Glomerular visceral epithelial cell (primary cell): ENCODE results near the gene CDK5.
A peak's percentile ranks its signal among the peaks of the same experiment; 100 is the strongest.

Experiments
- DNase-seq: peaks from one replicate; pipeline ENCODE4 v3.0.0-alpha.2; 2016; ENCODE audit errors: extremely low spot score

CDK5 gene

GRCh38 chr7:151073990-151074389, 16.3 kb upstream of the CDK5 start:
- no peak for DNase-seq

- DNase-seq, result no peak
Measured at GRCh38 chr7:151071032-151071866, 13.6 kb upstream of the CDK5 start.

- DNase-seq, result no peak
Measured at GRCh38 chr7:151070574-151070960, 12.9 kb upstream of the CDK5 start.

GRCh38 chr7:151069841-151070573, 12.3 kb upstream of the CDK5 start:
- no peak for DNase-seq

GRCh38 chr7:151068069-151068773, 10.5 kb upstream of the CDK5 start:
- DNase-seq, result peak; percentile 35

GRCh38 chr7:151066273-151066974, 8.7 kb upstream of the CDK5 start:
- no peak for DNase-seq

- no peak for DNase-seq
Measured at GRCh38 chr7:151065516-151065915, 7.8 kb upstream of the CDK5 start.

GRCh38 chr7:151064993-151065392, 7.3 kb upstream of the CDK5 start:
- DNase-seq, result no peak

- no peak for DNase-seq
Measured at GRCh38 chr7:151064454-151064853, 6.8 kb upstream of the CDK5 start.

- DNase-seq, result peak; percentile 58
Measured at GRCh38 chr7:151063212-151063561, 5.5 kb upstream of the CDK5 start.

GRCh38 chr7:151062399-151063211, 4.9 kb upstream of the CDK5 start:
- DNase-seq, result peak; percentile 94

GRCh38 chr7:151062111-151062398, 4.4 kb upstream of the CDK5 start:
- DNase-seq, result no peak

GRCh38 chr7:151061213-151062110, 3.8 kb upstream of the CDK5 start:
- DNase-seq, result no peak

GRCh38 chr7:151060416-151061212, 2.9 kb upstream of the CDK5 start:
- peak; percentile 78 for DNase-seq

GRCh38 chr7:151060113-151060415, 2.4 kb upstream of the CDK5 start:
- DNase-seq, result no peak

GRCh38 chr7:151059367-151060112, 1.8 kb upstream of the CDK5 start, which contains the start of gene SLC4A2:
SLC4A2 (plus strand) TSS chr7:151059589; CDS start chr7:151061988, 2,399 bp downstream.
- DNase-seq, result peak; percentile 70

GRCh38 chr7:151058781-151059366, 1.2 kb upstream of the CDK5 start:
- no peak for DNase-seq

- DNase-seq, result peak; percentile 99
Measured at GRCh38 chr7:151057989-151058780, 488 bp upstream of the CDK5 start.
